ENCODE measurements around the gene DLG5.

The DLG5 gene

GRCh38 chr10:77844713-77845445 lies 81.7 kb downstream of the DLG5 start:
- peaks cover 5% of the 10 kb centered on the region for H3K36me3 ChIP-seq (ENCODE audit: control insufficient read depth, insufficient read depth, low read length)
- DNase-seq (ENCODE audit: extremely low read depth, insufficient read length) = no peak
- TF ChIP-seq, protein P1, sequence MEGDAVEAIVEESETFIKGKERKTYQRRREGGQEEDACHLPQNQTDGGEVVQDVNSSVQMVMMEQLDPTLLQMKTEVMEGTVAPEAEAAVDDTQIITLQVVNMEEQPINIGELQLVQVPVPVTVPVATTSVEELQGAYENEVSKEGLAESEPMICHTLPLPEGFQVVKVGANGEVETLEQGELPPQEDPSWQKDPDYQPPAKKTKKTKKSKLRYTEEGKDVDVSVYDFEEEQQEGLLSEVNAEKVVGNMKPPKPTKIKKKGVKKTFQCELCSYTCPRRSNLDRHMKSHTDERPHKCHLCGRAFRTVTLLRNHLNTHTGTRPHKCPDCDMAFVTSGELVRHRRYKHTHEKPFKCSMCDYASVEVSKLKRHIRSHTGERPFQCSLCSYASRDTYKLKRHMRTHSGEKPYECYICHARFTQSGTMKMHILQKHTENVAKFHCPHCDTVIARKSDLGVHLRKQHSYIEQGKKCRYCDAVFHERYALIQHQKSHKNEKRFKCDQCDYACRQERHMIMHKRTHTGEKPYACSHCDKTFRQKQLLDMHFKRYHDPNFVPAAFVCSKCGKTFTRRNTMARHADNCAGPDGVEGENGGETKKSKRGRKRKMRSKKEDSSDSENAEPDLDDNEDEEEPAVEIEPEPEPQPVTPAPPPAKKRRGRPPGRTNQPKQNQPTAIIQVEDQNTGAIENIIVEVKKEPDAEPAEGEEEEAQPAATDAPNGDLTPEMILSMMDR (IDR thresholded peaks at IDR 0.05; ENCODE audit: insufficient read depth, low read length, poor library complexity, severe bottlenecking) = no peak
- no peaks in the 10 kb centered on the region for H3K27me3 ChIP-seq (replicated peaks; ENCODE audit: control insufficient read depth, insufficient read depth, low read length)
- H3K4me3 ChIP-seq (replicated peaks; ENCODE audit: low read depth, low read length) = no peak overlapping the region

DNA sequence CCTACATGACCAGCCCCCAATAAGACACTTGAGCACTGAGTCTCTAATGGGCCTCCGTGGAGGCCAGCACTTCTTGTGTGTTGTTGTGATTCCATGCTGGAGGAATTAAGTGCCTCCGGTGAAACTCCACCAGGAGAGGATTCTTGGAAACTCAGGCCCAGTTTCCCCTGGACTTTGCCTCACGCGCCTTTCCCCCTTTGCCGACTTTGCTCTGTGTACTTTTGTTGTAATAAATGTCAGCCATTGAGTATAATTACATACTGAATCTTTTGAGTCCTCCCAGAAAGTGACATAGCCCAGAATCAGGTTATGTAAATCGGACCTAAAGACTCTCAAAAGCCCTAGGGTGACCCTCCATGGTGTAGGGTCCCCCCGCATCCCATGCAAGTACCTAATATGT lies 82.4 kb downstream of the DLG5 start:
- TF ChIP-seq, protein P1 (IDR thresholded peaks at IDR 0.05; ENCODE audit: insufficient read depth, low read length, poor library complexity, severe bottlenecking) = no peak
- Histone ChIP-seq H3K36me3 (ENCODE audit: control insufficient read depth, insufficient read depth, low read length) (peaks cover 5% of the 10 kb centered on the region), H3K27me3 (replicated peaks; ENCODE audit: control insufficient read depth, insufficient read depth, low read length) (no peaks in the 10 kb centered on the region), H3K4me3 (replicated peaks; ENCODE audit: low read depth, low read length) (no peak overlapping the region)
- no peak for DNase-seq (ENCODE audit: extremely low read depth, insufficient read length)

- H3K36me3 ChIP-seq (ENCODE audit: control insufficient read depth, insufficient read depth, low read length) = peaks cover 5% of the 10 kb centered on the region
- DNase-seq (ENCODE audit: extremely low read depth, insufficient read length) = no peak
- no peaks in the 10 kb centered on the region for H3K27me3 ChIP-seq (replicated peaks; ENCODE audit: control insufficient read depth, insufficient read depth, low read length)
- TF ChIP-seq, protein P1 (IDR thresholded peaks at IDR 0.05; ENCODE audit: insufficient read depth, low read length, poor library complexity, severe bottlenecking) = no peak
- no peak overlapping the region for H3K4me3 ChIP-seq (replicated peaks; ENCODE audit: low read depth, low read length)
Observed at GRCh38 chr10:77843264-77843663, 83.3 kb downstream of the DLG5 start.

DNA sequence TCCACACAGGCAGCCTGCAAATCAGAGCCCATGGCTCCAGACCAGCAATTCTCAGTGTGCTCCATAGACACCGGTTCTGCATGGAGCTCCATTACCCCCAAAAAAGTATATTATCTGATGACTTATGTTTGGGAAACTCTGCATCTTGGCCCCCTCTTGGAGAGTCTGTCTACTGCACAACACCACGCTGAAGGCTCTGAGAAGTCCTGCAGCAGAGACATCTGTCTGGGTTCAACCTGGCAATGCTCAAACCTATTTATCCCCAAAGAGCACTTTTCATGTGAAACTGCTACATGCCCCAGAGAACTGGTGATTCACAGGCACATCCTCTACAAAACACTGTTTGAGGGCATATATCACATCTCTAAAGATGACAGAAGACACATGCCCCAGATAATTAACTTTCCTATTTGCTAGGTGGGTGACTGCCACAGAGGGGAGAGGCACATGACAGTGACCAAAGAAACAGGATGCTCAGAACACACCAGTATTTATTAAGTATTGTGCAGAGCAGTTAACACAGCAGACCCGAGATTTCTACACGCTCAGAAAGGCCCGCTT lies 83.8 kb downstream of the DLG5 start:
- TF ChIP-seq, protein P1 (IDR thresholded peaks at IDR 0.05; ENCODE audit: insufficient read depth, low read length, poor library complexity, severe bottlenecking) = no peak
- no peaks in the 10 kb centered on the region for H3K27me3 ChIP-seq (replicated peaks; ENCODE audit: control insufficient read depth, insufficient read depth, low read length)
- no peak overlapping the region for H3K4me3 ChIP-seq (replicated peaks; ENCODE audit: low read depth, low read length)
- peaks cover 5% of the 10 kb centered on the region for H3K36me3 ChIP-seq (ENCODE audit: control insufficient read depth, insufficient read depth, low read length)
- DNase-seq (ENCODE audit: extremely low read depth, insufficient read length) = no peak

DNA sequence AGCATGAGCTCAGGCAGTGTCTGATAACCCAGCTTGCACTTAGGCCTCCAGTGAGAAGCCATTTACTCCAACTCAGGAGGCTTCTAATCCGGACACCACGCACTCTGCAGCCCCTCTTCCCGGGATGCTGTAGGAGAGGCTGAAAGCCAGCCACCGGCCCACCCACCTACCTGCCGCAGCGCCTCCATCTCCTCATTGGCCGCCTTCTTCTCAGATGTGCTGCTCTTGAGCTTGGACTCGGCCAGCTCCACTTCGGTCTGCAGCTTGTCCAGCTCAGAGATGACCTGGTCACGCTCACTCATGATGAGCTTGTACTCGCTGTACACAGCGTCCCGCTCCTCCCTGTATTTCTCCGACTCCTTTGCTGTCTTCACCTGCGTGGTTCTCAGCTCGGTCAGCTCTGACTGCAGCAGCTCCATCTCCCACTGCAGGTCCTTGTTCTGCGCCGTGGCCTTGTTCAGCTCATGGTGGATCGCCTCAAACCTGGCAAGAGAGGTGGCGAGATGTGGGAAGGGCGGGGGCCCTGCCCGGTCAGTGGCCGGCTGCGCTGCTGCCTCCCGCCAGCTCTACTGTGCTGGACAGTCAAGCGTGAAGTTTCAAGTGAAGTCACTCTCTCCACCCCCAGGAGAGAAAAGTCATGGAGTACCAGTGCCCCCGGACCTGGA lies 84.7 kb downstream of the DLG5 start:
- DNase-seq (ENCODE audit: extremely low read depth, insufficient read length) = no peak
- TF ChIP-seq, protein P1 (IDR thresholded peaks at IDR 0.05; ENCODE audit: insufficient read depth, low read length, poor library complexity, severe bottlenecking) = no peak
- no peak overlapping the region for H3K4me3 ChIP-seq (replicated peaks; ENCODE audit: low read depth, low read length)
- peaks cover 4% of the 10 kb centered on the region for H3K36me3 ChIP-seq (ENCODE audit: control insufficient read depth, insufficient read depth, low read length)
- H3K27me3 ChIP-seq (replicated peaks; ENCODE audit: control insufficient read depth, insufficient read depth, low read length) = no peaks in the 10 kb centered on the region

Data from GM06990 (cell line).